NCI-H1092 (cell line): ENCODE measurements around the gene MTA1.
A peak's percentile ranks its signal among the peaks of the same experiment; 100 is the strongest.

Experiments
- DNase-seq: peaks from one replicate; lab custom pipeline; 2025; lab: John Stamatoyannopoulos, UW

Gene MTA1

GRCh38 chr14:105419195-105420091 lies at the start of gene MTA1:
MTA1 (plus strand) TSS chr14:105419827; CDS start chr14:105420036, 209 bp downstream.
- peak; percentile 20 for DNase-seq

- DNase-seq: no peak
Measured at GRCh38 chr14:105374389-105374788, 45.2 kb upstream of the MTA1 start.

- no peak for DNase-seq
Measured at GRCh38 chr14:105375635-105376057, 44.0 kb upstream of the MTA1 start.

- DNase-seq: no peak
Measured at GRCh38 chr14:105376521-105377440, 42.8 kb upstream of the MTA1 start.

GRCh38 chr14:105377555-105378182 lies 42.0 kb upstream of the MTA1 start:
- DNase-seq: no peak

GRCh38 chr14:105378199-105378598 lies 41.4 kb upstream of the MTA1 start:
- no peak for DNase-seq

GRCh38 chr14:105378873-105379685 lies 40.5 kb upstream of the MTA1 start:
- DNase-seq: no peak

GRCh38 chr14:105379946-105380345 lies 39.7 kb upstream of the MTA1 start:
- no peak for DNase-seq

- DNase-seq: no peak
Measured at GRCh38 chr14:105380756-105381155, 38.9 kb upstream of the MTA1 start.

GRCh38 chr14:105381446-105382342 lies 37.9 kb upstream of the MTA1 start:
- DNase-seq: no peak

GRCh38 chr14:105382343-105383082 lies 37.1 kb upstream of the MTA1 start:
- DNase-seq: no peak

- no peak for DNase-seq
Measured at GRCh38 chr14:105383083-105383730, 36.4 kb upstream of the MTA1 start.

GRCh38 chr14:105384041-105384557 lies 35.5 kb upstream of the MTA1 start:
- DNase-seq: no peak

GRCh38 chr14:105384605-105385321 lies 34.9 kb upstream of the MTA1 start:
- no peak for DNase-seq

- no peak for DNase-seq
Measured at GRCh38 chr14:105385322-105385637, 34.3 kb upstream of the MTA1 start.

- no peak for DNase-seq
Measured at GRCh38 chr14:105385698-105386365, 33.8 kb upstream of the MTA1 start.

GRCh38 chr14:105386581-105387529 lies 32.8 kb upstream of the MTA1 start:
- DNase-seq: no peak
